Measurements from ENCODE around the gene TRAF7. TPM values are rescaled to one million over a fixed set of nuclear protein-coding genes. Genes with fewer than 3 reads are reported as not detected.

The TRAF7 gene
- total and polyA plus RNA-seq, 2 of the 13 experiments (the other 11 are each of a cell fraction or from before 2014, with no cell fraction given), result 47.9 to 65.6 TPM

DNA sequence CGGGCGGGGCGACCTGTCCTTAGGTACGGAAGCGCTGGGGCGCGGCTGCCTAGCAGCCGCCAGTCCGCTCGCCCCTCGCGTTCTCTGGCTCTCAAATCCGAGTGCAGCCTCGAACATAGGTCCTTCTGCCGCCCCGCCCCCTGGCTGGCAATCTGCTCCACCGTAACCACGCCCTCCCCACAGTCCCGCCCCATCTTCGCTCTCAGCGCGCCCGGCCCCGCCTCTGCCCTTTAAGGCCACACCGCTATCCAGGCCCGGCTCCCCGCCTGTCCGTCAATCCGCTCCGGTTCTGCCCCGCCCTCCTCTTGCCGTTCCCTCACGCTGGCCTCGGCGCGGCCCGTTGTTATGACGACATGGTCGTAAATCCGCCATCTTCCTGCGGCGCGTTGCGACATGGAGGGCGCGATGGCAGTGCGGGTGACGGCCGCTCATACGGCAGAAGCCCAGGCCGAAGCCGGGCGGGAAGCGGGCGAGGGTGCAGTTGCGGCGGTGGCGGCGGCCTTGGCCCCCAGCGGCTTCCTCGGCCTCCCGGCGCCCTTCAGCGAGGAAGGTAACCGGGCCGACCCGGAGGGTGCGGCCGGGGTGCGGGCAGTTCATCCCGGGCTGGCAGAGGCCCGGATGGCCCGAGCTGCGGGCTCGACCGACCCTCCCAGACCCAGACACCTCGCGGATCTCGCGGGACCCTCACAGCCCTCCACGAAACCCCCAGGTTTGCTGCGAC, 67.8 kb downstream of the TRAF7 start, which contains the start of gene E4F1 (continued):
- TF ChIP-seq ARID5B (CRISPR knock-in tag; IDR thresholded peaks at IDR 0.05), result peak; percentile 39; the same call in 1 of the 2 replicates
- no peak for TF ChIP-seq ZNF562 (CRISPR knock-in tag; IDR thresholded peaks at IDR 0.05; ENCODE audit: borderline replicate concordance)
- no peak for TF ChIP-seq ZNF552 (CRISPR knock-in tag; IDR thresholded peaks at IDR 0.05; ENCODE audit: borderline replicate concordance)
- peak; percentile 99 for TF ChIP-seq CEBPB (IDR thresholded peaks at IDR 0.05; ENCODE audit: borderline replicate concordance, low read depth, low read length)
- no peak for TF ChIP-seq ZNF451 (CRISPR knock-in tag; IDR thresholded peaks at IDR 0.05)
- peak; percentile 96 for TF ChIP-seq U2AF2 (IDR thresholded peaks at IDR 0.05; ENCODE audit: low read depth, low read length)
- peak; percentile 89 for TF ChIP-seq ATF7-NPFF (CRISPR knock-in tag; IDR thresholded peaks at IDR 0.05; ENCODE audit: low read depth)
- peak; percentile 58 for TF ChIP-seq ZNF18 (CRISPR knock-in tag; IDR thresholded peaks at IDR 0.05; ENCODE audit: insufficient replicate concordance)
- no peak for TF ChIP-seq NPAS2 (CRISPR knock-in tag; IDR thresholded peaks at IDR 0.05; ENCODE audit: borderline replicate concordance)
- peak; percentile 88 for TF ChIP-seq ATF1 (CRISPR knock-in tag; IDR thresholded peaks at IDR 0.05)
- peak; percentile 68 for TF ChIP-seq FOXA3 (CRISPR knock-in tag; IDR thresholded peaks at IDR 0.05)
- TF ChIP-seq SMARCE1 (IDR thresholded peaks at IDR 0.05; ENCODE audit: borderline replicate concordance), result no peak
- TF ChIP-seq PRPF4 (IDR thresholded peaks at IDR 0.05; ENCODE audit: low read depth, low read length, poor library complexity, severe bottlenecking), result no peak
- TF ChIP-seq, protein P1, sequence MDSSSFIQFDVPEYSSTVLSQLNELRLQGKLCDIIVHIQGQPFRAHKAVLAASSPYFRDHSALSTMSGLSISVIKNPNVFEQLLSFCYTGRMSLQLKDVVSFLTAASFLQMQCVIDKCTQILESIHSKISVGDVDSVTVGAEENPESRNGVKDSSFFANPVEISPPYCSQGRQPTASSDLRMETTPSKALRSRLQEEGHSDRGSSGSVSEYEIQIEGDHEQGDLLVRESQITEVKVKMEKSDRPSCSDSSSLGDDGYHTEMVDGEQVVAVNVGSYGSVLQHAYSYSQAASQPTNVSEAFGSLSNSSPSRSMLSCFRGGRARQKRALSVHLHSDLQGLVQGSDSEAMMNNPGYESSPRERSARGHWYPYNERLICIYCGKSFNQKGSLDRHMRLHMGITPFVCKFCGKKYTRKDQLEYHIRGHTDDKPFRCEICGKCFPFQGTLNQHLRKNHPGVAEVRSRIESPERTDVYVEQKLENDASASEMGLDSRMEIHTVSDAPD (CRISPR knock-in tag; IDR thresholded peaks at IDR 0.05), result peak; percentile 63
- TF ChIP-seq TRAFD1 (CRISPR knock-in tag; IDR thresholded peaks at IDR 0.05; ENCODE audit: borderline replicate concordance), result no peak
- TF ChIP-seq ZSCAN29 (CRISPR knock-in tag; conservative IDR thresholded peaks at IDR 0.05), result peak; percentile 63; the same call in 1 of the 2 replicates
- TF ChIP-seq ZNF772 (CRISPR knock-in tag; IDR thresholded peaks at IDR 0.05), result peak; percentile 97
- TF ChIP-seq TBL1XR1 (IDR thresholded peaks at IDR 0.05; ENCODE audit: borderline replicate concordance, low read length, partially characterized antibody), result no peak
- TF ChIP-seq ATRX (CRISPR knock-in tag; IDR thresholded peaks at IDR 0.05; ENCODE audit: borderline replicate concordance), result no peak
- no peak; the same call in 1 of the 2 replicates for TF ChIP-seq GATA4 (IDR thresholded peaks at IDR 0.05; ENCODE audit: borderline replicate concordance, low read depth)
- peak; percentile 85 for TF ChIP-seq ZSCAN25 (CRISPR knock-in tag; IDR thresholded peaks at IDR 0.05)
